ENCODE measurements around the gene TDRD12.
"Not testable (repeated sequence)": the region's sequence is repeated elsewhere in the genome, so short reads cannot be mapped to it uniquely, and the experiment has no call there.

Gene TDRD12

DNA sequence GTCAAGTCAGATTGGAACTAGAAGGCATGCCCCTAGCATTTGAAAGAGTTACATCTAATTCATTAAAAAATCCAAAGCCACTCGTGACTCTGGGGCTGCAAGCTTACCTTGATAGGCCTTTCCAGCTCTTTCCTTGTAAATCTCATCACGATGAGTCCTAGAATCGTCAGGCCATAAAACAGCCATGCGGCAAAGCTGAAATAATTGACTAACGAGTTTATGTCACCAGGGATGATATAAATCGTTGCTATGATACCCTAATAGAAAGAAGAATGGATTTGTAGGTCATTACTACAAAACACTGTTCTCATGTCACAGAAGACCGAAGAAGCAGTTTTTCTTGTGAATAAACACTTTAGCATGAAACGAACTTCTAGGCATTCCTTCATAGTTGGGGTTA lies 122.5 kb downstream of the TDRD12 start:
- DNase-seq = no peak

DNA sequence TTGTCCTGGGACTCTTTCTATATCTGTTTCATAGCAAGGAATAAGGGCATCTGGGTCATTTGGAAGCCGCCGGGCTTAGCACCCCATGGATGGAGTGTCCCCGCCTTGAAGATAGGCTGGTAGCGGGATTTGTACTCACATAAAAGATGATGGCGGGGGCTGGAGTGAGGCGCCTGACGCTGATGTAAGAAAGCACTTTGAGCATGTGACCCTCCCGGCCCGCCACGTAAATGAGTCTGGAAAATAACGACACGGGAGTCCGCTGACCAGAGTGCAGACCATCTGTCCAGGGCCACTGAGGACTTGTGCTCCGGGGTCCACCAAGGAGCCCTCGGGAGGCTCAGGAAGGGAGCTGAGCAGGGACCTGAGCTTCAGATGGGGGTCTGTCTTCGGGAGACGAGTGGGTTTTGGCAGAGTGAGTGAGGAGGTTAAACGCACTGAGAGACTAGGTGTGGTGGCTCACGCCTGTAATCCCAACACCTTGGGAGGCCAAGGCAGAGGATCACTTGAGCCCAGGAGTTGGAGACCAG lies 124.2 kb downstream of the TDRD12 start:
- DNase-seq = no peak

DNA sequence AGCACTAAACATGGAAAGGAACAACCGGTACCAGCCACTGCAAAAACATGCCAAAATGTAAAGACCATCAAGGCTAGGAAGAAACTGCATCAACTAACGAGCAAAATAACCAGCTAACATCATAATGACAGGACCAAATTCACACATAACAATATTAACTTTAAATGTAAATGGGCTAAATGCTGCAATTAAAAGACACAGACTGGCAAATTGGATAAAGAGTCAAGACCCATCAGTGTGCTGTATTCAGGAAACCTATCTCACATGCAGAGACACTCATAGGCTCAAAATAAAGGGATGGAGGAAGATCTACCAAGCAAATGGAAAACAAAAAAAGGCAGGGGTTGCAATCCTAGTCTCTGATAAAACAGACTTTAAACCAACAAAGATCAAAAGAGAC lies 128.5 kb downstream of the TDRD12 start:
- DNase-seq = not testable (repeated sequence)

DNA sequence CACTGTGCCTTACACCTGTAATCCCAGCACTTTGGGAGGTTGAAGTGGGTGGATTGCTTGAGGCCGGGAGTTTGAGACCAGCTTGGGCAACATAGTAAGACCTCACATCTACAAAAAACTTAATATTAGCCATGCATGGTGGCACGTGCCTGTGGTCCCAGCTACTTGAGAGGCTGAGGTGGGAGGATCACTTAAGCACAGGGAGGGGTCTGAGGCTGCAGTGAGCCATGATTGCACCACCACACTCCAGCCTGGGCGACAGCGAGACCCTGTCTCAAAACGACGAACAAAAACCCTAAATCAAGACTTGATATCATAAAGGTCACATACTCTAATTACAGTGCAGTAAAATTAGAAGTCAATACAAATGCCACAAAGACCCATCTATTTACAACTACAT lies 132.6 kb downstream of the TDRD12 start:
- DNase-seq = no peak

DNA sequence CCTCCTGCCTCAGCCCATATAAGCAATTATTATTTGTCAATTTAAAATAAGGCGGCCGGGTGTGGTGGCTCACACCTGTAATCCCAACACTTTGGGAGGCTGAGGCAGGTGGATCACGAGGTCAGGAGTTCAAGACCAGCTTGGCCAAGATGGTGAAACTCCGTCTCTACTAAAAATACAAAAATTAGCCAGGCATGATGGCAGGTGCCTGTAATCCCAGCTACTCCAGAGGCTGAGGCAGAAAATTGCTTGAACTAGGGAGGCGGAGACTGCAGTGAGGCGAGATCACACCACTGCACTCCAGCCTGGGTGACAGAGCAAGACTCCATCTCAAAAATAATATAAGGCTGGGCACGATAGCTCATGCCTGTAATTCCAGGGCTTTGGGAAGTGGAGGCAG lies 137.3 kb downstream of the TDRD12 start:
- not testable (repeated sequence) for DNase-seq

DNA sequence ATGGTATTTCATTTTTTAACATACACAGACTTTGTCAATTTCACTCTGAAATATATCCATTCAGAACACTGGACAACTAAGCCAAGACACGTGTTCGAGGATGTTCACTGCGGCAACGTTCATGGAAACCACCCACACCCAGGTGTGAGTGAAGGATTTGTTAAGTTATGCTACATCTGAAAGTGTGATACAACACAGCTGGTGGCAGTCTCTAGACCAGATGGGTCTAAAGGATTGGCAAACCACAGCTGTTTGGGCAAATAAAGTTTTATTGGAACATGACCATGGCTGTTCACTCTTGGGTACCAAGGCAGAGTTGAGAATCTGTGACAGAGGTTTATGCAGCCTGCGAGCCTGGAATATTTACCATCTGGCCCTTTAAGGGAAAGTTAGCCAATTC lies 138.0 kb downstream of the TDRD12 start:
- DNase-seq = no peak

DNA sequence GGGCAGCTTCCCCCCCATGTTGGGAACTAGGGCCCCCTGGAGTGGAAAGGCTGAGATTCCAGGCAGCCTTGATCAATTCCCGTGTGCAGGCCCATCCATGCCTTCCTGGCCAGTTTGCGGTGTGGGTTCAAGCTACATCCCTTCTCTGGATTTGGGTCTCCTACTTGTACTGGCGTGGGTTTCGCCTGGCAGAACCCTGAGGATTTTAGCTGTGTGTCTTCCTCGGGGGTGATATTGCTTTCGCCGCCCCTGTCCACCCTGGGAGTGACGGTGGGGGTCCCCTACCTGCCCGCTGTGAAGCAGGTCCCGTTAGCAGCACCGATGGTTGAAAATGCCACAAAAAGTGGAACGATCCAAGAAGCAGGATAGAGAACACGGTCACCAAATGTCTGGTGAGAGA lies 138.6 kb downstream of the TDRD12 start:
- no peak for DNase-seq

DNA sequence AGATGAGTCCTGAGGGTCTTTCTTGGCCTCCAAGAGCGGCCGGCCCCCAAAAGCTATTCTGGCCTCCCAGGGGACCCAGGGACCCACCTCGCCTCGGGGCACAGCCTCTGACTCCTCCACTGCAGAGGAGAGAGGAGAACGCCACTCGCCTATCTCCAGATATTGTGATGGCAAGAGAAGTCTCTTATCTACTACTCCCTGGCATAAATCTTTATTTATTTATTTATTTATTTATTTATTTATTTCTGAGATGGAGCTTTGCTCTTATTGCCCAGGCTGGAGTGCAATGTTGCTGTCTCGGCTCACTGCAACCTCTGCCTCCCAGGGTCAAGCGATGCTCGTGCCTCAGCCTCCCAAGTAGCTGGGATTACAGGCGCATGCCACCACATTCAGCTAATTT lies 139.0 kb downstream of the TDRD12 start:
- no peak for DNase-seq

DNA sequence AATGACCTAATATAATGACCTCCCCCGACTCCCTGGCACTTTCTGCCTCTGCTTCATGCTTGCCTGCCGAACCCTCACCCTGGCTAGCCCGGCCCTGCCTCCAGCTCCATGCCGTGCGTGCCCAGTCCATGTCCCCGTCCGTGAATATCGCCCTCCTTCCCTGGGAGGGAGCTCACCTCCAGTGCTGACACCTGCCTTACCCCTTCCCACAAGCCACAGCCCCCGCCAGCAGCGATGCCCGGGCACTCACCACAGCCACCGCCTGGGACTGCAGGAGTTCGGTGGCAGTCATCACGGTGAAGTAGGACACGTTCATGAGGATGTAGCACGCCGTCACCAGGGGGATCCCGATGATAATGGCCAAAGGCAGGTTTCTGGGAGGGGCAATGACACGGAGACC lies 140.0 kb downstream of the TDRD12 start:
- DNase-seq = no peak

DNA sequence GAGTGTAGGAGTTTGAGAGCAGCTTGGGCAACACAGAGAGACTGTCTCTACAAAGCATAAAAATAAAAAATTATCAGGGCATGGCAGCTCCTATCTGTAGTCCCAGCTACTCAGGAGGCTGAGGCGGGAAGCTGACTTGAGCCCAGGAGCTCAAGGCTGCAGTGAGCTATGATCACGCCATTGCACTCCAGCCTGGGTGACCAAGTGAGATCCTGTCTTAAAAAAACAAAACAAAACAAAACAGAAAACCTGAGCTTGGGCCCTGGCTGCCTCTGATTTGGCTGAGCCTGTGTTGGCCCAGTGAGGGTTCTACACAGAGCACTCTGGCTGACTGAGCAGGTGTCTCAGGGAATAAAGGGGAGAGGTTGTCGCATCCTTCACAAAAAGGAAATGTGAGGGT lies 142.0 kb downstream of the TDRD12 start:
- DNase-seq = no peak

DNA sequence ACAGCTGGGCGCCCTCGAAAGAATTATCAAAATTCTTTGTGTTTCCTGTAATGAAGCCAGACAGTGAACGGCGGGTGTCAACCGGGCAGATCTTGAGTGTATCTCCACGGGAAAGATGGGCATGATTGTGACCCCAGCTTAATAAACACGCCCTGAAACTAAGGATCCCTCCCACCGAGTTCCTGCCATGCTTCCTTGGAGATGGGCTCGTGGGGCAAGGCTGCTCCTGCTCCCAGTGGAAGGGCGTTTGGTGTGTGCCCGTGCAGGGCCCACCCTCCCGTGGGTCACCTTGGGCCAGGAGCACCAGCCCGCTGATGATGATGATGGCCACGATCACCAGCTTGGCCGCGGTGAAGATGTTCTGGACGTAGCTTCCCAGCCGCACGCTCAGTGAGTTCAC lies 142.6 kb downstream of the TDRD12 start:
- no peak for DNase-seq

DNA sequence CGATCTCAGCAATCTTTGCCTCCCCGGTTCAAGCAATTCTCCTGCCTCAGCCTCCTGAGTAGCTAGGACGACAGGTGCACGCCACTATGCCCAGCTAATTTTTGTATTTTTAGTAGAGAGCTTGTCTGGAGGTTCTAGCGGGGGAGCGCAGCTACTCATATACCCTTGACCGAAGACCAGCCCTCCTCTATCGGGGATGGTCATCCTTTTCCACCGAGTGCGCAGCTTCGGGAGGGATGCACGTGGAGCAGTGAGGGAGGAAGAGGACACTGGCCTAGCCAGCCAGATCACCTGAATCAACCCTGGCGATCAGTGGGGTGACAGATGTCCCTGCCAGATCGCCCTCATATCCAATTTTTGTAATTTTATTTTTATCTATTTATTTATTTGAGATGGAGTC lies 143.2 kb downstream of the TDRD12 start:
- DNase-seq = no peak

DNA sequence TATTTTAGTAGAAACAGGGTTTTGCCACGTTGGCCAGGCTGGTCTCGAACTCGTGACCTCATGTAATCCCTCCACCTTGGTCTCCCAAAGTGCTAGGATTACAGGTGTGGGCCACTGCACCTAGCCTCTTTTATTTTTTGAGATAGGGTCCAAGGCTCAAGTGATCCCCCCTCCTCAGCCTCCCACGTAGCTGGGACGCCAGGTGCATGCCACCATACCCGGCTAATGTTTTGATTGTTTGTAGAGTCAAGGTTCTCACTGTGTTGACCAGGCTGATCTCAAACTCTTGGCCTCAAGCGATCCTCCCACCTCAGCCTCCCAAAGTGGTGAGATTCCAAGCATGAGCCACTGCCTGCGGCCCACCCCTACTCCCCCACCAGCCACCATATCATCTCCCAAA lies 143.7 kb downstream of the TDRD12 start:
- no peak for DNase-seq

DNA sequence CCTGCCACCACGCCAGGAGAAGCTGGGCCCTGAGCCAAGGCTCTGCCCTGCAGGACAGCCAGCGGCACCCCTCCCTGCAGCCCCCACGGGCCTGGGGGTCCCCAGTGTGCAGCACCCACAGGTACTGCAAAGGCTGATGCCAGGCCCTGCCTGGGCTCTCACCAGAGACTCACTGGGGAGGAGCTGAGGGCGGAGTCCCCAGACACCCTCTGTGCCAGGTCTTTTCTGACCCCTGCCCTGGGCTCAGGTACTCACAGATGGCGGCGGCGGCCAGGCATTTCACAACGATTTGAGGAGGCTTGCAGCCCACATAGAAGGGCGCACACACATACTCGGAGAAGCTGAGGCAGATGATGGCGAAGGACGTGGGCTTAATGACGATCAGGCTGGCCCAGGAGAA lies 144.3 kb downstream of the TDRD12 start:
- DNase-seq = no peak

DNA sequence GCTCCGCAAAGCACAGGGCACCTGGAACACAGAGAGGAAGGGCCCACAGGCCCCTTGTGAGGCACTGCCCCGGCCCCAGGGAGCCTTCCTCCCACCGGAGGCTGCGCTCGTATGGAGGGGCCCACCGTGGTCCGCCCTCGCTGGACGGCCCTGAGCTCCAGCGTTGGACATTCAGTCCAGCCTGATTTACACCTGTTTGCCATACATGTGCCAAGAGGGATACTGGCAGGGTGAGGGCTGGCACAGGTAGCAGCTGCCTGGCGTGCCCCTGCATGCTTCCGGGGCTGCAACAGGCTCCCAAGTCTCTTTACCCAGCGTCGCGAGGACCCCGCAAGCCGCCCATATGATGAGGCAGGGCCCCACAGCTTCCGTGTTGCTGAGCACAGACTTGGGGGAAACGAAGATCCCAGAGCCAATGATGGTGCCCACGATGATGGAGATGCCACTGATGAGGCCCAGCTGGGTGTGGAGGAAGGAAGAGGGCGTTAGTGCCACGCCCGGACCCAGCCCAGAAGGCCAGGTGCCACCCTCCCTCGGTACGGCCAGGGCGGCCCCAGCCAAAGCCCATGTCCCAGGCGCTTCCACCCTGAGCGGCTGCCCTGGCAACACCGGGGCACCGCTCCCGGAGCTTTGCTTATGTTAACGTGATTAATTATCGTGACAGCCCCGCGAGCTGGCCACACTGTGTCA lies 144.9 kb downstream of the TDRD12 start:
- DNase-seq = no peak

DNA sequence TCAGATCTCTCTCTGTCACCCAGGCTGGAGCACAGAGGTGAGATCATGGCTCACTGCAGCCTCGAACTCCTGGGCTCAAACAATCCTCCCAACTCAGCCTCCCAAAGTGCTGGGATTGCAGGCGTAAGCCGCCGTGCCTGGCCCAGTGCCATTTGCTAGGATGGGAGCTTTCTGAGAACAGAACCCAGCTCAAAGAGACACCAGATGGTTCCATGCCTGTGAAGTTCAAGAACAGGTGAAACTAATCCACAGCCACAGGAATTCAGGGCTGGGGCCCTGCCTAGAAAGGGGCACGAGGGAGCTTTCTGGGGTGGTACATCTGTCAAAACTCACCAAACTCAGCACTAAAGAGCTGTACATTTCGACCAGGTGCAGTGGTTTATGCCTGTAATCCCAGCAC lies 145.8 kb downstream of the TDRD12 start:
- no peak for DNase-seq

DNA sequence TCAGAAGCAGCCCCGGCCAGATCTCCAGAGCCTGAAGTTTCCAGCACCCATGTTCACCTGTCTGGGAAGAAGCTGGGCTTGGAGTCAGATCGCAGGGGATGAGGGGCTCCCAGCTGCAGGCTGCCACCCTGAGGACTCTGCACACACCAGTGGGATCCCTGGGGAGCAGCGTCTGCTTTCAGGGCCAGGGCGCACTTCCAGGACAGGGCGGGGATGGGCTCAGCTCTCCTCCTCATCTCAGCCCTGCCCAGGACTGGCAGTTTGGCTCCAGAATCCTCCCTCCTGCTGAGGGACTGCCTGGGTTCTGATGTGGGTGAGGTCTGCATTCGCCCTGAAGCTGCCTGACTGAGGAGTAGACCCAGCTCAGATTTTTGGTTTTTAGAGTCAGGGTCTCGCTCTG lies 146.5 kb downstream of the TDRD12 start:
- no peak for DNase-seq

DNA sequence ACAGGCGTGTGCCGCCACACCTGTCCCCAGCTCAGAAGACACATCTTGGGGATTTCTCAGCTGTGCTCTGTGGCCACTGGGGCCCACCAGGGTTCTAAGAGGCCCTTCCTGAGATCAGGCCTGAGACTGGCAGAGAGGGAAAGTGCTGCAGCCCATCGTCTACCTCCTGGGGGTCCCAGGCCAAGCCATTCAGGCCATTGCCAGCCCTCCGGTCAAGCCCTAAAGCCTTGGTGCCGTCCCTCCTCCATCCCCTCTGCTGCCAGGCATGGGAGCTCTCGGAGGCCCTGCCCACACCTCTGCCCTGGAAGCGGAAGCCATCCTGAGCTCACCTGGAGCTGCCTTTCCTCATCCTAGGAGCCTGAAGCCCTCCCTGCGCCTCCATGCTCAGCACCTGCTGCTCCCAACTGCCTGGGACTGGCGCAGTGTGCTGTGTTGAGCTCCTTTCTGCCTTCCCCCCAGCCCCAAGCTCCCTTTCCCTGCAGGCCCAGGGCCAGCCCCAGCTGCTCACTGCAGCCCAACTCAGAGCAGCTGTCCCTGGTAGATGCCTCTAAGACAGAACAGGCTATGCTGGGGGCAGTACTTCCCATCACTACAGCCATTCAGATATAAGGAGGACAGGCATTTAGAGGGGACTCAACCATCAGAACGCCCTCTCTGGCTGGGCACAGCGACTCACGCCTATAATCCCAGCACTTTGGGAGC lies 147.1 kb downstream of the TDRD12 start:
- DNase-seq = no peak

DNA sequence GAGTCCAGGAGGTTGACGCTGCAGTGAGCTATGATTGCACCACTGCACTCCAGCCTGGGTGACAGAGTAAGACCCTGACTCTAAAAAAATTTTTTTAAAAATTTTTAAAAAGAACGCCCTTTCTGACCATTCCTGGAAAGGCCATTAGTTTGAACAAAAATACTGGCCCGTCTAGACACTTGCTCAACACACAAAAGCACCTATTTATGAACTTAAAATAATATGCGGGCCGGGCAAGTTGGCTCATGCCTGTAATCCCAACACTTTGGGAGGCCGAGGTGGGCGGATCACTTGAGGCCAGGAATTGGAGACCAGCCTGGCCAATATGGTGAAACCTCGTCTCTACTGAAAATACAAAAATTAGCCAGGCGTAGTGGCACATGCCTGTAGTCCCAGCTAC lies 147.9 kb downstream of the TDRD12 start:
- DNase-seq = not testable (repeated sequence)

DNA sequence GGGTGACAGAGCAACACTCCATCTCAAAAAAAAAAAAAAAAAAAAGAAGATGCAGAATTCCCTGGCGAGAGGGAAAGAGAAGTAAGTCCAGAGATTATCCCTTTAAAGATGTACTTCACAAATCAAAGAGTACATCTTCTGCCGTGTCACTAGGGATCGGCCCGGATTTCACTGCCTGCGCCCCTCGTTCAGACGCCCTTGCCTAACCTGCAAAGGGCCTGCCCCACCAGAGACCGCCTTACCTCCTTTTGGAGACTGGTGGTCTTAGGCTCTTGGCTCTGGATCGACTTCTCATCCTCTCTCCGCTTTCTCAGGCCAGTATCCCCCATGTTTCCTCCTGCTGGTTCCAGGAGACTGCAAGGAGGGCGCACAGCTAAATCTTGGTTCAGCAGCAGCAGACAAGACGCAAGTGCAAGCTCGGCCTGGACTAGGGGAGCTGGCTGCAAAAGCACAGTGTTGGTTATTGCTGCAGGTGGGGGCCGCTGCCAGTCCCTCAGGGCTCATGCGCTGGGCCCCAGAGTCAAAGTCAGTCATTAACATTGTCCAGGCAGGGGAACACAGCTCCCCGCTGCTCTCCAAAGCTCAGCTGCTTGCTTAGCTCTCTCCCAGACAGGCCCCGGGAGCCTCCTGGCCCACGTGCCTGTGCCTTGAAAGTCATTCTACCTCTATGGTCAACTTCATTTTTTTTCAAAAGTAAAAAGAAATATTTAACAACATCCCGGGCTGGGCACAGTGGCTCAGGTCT lies 148.8 kb downstream of the TDRD12 start:
- DNase-seq = no peak

DNA sequence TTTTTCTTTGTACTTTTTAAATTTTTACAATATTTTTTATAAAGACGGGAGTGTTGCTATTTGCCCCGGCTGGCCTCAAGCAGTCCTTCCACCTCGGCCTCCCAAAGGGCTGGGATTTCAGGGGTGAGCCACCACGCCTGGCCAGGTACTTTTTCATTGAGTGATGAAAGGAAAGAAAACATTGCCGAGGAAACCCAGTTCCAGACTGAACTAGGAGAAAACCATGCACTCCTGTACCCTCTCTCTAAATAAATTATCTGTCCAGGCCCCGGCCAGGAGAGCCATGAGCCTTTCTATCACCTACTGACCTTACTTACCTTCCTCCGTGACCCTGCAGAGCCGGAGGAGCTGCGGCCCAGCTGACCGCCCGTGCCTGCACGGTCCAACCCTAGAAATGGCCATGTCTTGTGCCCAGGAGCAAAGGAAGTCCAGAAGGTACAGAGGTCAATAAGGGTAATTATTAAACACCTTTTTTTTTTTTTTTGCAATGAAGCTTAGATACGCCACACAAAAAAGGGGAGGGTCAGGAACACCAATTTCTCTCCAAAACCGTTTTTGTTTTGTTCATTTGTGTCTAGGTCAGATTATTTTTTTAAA lies 149.9 kb downstream of the TDRD12 start, which contains the start of gene SLC7A9:
Gene SLC7A9, minus strand, starts transcription at position 399 of the 597 bp plus-strand sequence. CDS start 1,233 bp downstream, outside the sequence.
- DNase-seq = no peak

DNA sequence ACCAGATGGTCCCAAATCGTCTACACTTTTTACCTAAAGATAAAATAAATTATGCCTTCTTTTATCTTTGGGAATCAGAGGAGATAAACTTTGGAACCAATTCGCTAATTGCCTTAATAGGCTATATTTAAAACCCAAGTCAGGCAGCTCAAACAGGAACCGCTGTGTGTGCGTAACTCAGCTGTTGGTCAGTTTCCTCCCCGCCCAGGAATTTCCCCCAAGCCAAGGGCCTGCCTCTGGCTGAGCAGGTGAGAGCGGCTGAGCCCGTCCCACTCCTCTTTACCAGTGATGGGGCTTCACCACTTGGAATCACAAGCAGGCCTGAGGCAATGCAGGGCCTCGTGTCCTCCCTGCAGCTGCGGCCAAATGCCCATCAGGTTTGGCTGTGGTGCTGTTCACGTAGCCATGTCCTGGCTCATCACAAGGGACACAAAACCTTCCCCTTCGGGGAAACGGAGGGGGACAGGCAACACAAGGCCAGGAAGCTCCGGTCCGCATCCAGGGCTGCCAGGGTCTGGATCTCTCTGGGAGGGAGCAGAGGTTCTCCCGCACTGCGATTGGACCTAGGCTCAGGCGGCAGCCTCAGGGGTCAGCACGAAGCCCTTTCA lies 150.5 kb downstream of the TDRD12 start:
- no peak for DNase-seq

DNA sequence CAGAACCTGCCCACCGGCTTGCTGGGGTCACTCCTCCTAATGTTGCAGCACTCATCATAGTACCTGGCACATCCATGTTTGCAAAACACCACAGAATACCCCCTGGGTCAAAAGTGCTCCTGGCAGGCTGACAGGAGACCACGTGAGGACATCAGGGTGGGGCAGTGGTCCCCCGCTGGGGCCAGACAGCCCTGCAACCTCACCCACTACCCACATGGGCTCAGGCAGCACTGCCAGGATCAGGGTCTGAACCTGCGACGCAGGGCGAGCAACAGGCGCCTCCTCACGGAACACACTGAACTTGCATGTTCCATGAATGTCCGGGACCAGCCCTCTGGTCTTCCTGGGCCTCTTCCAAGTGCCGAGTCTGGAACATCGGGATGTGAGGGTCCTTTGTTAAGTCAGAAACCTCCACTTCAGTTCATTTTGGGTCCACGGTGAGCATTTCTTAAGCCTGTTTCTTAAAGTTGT lies 151.4 kb downstream of the TDRD12 start:
- no peak for DNase-seq

All from Kasumi-1 (cell line).